GM12878 (cell line): ENCODE measurements around the gene YIF1A. TPM values are rescaled to one million over a fixed set of nuclear protein-coding genes. Genes with fewer than 3 reads are reported as not detected.

ENCODE experiments used
- ATAC-seq: fragments of 200-7000 bp; cut with Tn5 transposase; 3 replicates; pipeline ENCODE4 v1.9.1; 2020; ENCODE audit warnings: mild to moderate bottlenecking, moderate library complexity
- BruUV-seq: library from RNA; stranded (reverse); fragments of 400-500 nt; replicated peaks from 2 replicates; lab custom pipeline; 2021; lab: Mats Ljungman, UMichigan
- CTCF ChIA-PET: fragments of 300-600 bp; sonication (Branson Sonifier 250); formaldehyde crosslinking; extraction: SDS; loops from one replicate; lab custom pipeline; 2021; ENCODE audit warnings: inconsistent platforms; lab: Yijun Ruan, JAX
- POLR2A ChIA-PET: fragments of 350-600 bp; formaldehyde crosslinking; extraction: SDS; loops from one replicate; lab custom pipeline; 2021; ENCODE audit warnings: inconsistent platforms; lab: Charles Lee
- RAD21 ChIA-PET: fragments of 300-600 bp; sonication (Branson Sonifier 250); formaldehyde crosslinking; loops from one replicate; lab custom pipeline; 2023; ENCODE audit warnings: antibody characterized with exemption; ENCODE audit not compliant: unreplicated experiment; lab: Charles Lee
- SMC1A ChIA-PET: fragments of 300-600 bp; sonication (Branson Sonifier 250); formaldehyde crosslinking; loops from one replicate; lab custom pipeline; 2023; ENCODE audit not compliant: unreplicated experiment, uncharacterized antibody; lab: Charles Lee
- DNase-seq: peaks from one replicate; pipeline ENCODE4 v3.0.0-alpha.2; 2011; ENCODE audit warnings: low read depth, low spot score
- FAIRE-seq: peaks from 3 replicates; lab custom pipeline; 2011; peaks lifted over from hg19 to GRCh38; lab: Jason Lieb, UNC
- H2AFZ ChIP-seq: 2 replicates; pipeline ENCODE4 v1.6.0; 2011; ENCODE audit warnings: low read depth, low read length, control low read depth; ENCODE audit not compliant: control insufficient read depth
- H3K27ac ChIP-seq: 2 replicates; pipeline ENCODE4 v1.5.1; 2011; ENCODE audit warnings: control low read depth; ENCODE audit not compliant: control insufficient read depth, insufficient read depth
- H3K27me3 ChIP-seq, 2 experiments: replicated peaks in 1 of 2; 2 replicates each; pipeline versions ENCODE4 v1.6.0 to v1.6.1; 2011; ENCODE audit warnings: low read length in 1 of 2; ENCODE audit not compliant: control insufficient read depth in 2 of 2, insufficient read depth in 2 of 2
- H3K36me3 ChIP-seq, 2 experiments: 2 replicates each; pipeline ENCODE4 v1.5.1; 2011; ENCODE audit warnings: low read length in 1 of 2; ENCODE audit not compliant: control insufficient read depth in 2 of 2, insufficient read depth in 2 of 2
- H3K4me1 ChIP-seq: 2 replicates; pipeline ENCODE4 v1.6.1; 2011; ENCODE audit warnings: mild to moderate bottlenecking, low read length, moderate library complexity, mixed read lengths; ENCODE audit not compliant: control insufficient read depth, insufficient read depth
- H3K4me2 ChIP-seq: 2 replicates; pipeline ENCODE4 v1.6.0; 2011; ENCODE audit warnings: control low read depth; ENCODE audit not compliant: control insufficient read depth, insufficient read depth
- H3K4me3 ChIP-seq: fragments of 200-600 bp; sonication (generic); 2 replicates; pipeline ENCODE4 v1.5.1; 2016
- H3K79me2 ChIP-seq: 2 replicates; pipeline ENCODE4 v1.6.0; 2011; ENCODE audit warnings: low read length; ENCODE audit not compliant: control insufficient read depth, insufficient read depth
- H3K9ac ChIP-seq: 2 replicates; pipeline ENCODE4 v1.8.0; 2011; ENCODE audit warnings: low read length, control low read depth, mixed read lengths; ENCODE audit not compliant: control insufficient read depth, insufficient read depth
- H3K9me3 ChIP-seq: replicated peaks from 3 replicates; pipeline ENCODE4 v1.5.1; 2011; ENCODE audit warnings: mild to moderate bottlenecking, low read length; ENCODE audit not compliant: control insufficient read depth, insufficient read depth
- H4K20me1 ChIP-seq: 2 replicates; pipeline ENCODE4 v1.6.0; 2011; ENCODE audit not compliant: control insufficient read depth, insufficient read depth
- CBFB ChIP-seq: IDR thresholded peaks from 2 replicates; pipeline ENCODE4 v1.6.1; 2016; ENCODE audit warnings: antibody characterized with exemption, low read depth
- CREB1 ChIP-seq: IDR thresholded peaks from 2 replicates; pipeline ENCODE4 v1.6.1; 2012; ENCODE audit warnings: low read depth, mild to moderate bottlenecking, inconsistent platforms
- ETV6 ChIP-seq, 2 experiments: fragments of 450-650 bp in 1 of 2; IDR thresholded peaks in 1 of 2; conservative IDR thresholded peaks in 1 of 2; 2 replicates each; pipeline ENCODE4 v1.6.1; 2014; ENCODE audit warnings: antibody characterized with exemption in 1 of 2, borderline replicate concordance in 1 of 2, low read depth in 1 of 2, mild to moderate bottlenecking in 1 of 2, moderate library complexity in 1 of 2
- FOXK2 ChIP-seq: fragments of 450-650 bp; IDR thresholded peaks from 2 replicates; pipeline ENCODE4 v1.6.1; 2017; ENCODE audit warnings: mild to moderate bottlenecking, moderate library complexity
- GABPA ChIP-seq: IDR thresholded peaks from 2 replicates; pipeline ENCODE4 v1.6.1; 2014; ENCODE audit warnings: antibody characterized with exemption, low read depth, mild to moderate bottlenecking, inconsistent platforms
- JUND ChIP-seq: IDR thresholded peaks from 2 replicates; pipeline ENCODE4 v1.6.1; 2012; ENCODE audit warnings: low read depth, mild to moderate bottlenecking, low read length, improper control_type of control experiment, moderate library complexity
- MXI1 ChIP-seq: fragments of 150-350 bp; IDR thresholded peaks from 2 replicates; pipeline ENCODE4 v1.6.1; 2011; ENCODE audit warnings: low read depth, mild to moderate bottlenecking, inconsistent platforms, low read length, improper control_type of control experiment
- NBN ChIP-seq: fragments of 450-650 bp; IDR thresholded peaks from 2 replicates; pipeline ENCODE4 v1.6.1; 2016
- NFIC ChIP-seq: IDR thresholded peaks from 2 replicates; pipeline ENCODE4 v1.6.1; 2012; ENCODE audit warnings: low read depth, mild to moderate bottlenecking, inconsistent platforms, low read length, moderate library complexity
- NFYB ChIP-seq: IDR thresholded peaks from 2 replicates; pipeline ENCODE4 v1.6.1; 2011; ENCODE audit warnings: low read depth, mild to moderate bottlenecking, low read length, improper control_type of control experiment, moderate library complexity; ENCODE audit not compliant: insufficient read depth
- NR2C1 ChIP-seq: fragments of 450-650 bp; IDR thresholded peaks from 2 replicates; pipeline ENCODE4 v1.6.1; 2017; ENCODE audit warnings: antibody characterized with exemption, mild to moderate bottlenecking, moderate library complexity
- RB1 ChIP-seq: fragments of 450-650 bp; formaldehyde crosslinking; IDR thresholded peaks from 2 replicates; pipeline ENCODE4 v1.6.1; 2017; ENCODE audit warnings: mild to moderate bottlenecking, borderline replicate concordance
- RFX5 ChIP-seq: IDR thresholded peaks from 2 replicates; pipeline ENCODE4 v1.6.1; 2011; ENCODE audit warnings: low read depth, low read length, improper control_type of control experiment
- SMAD1 ChIP-seq: fragments of 450-650 bp; IDR thresholded peaks from 2 replicates; pipeline ENCODE4 v1.6.1; 2018; ENCODE audit warnings: mild to moderate bottlenecking, low read depth; ENCODE audit not compliant: partially characterized antibody
- TARDBP ChIP-seq: IDR thresholded peaks from 2 replicates; pipeline ENCODE4 v1.6.1; 2016; ENCODE audit warnings: borderline replicate concordance
- TBL1XR1 ChIP-seq: IDR thresholded peaks from 2 replicates; pipeline ENCODE4 v1.6.1; 2012; ENCODE audit warnings: low read depth, low read length, improper control_type of control experiment
- ZNF24 ChIP-seq: fragments of 450-650 bp; IDR thresholded peaks from 2 replicates; pipeline ENCODE4 v1.6.1; 2017; ENCODE audit warnings: antibody characterized with exemption, mild to moderate bottlenecking
- WGBS: methylation state at CpG from one replicate; pipeline ENCODE4 v1.1.6; 2016; ENCODE audit warnings: low lambda C conversion rate; ENCODE audit not compliant: insufficient replicate concordance, insufficient coverage; ENCODE audit errors: missing lambda C conversion rate; 5-methylcytosine and 5-hydroxymethylcytosine counted together
- in situ Hi-C: fragments of 300-500 bp; cut with MboI; formaldehyde crosslinking; loops from 9 replicates; pipeline ENCODE4 v1.14.3; 2018; ENCODE audit warnings: mixed read lengths
- intact Hi-C: fragments of 100-400 bp; cut with micrococcal nuclease; formaldehyde crosslinking; loops from one replicate; pipeline ENCODE4 v1.14.2; 2022; ENCODE audit not compliant: unreplicated experiment
- polyA plus RNA-seq, 11 experiments: library from polyadenylated mRNA; depleted of rRNA in 4 of 11; unstranded in 6 of 11; stranded (reverse) in 5 of 11; fragments of >200 nt; fragmentation: Nextera tagmentation in 4 of 11; fragmentation: Illumina TruSeq in 1 of 11; extraction: Ambion mirVana in 4 of 11; extraction: Trizol in 1 of 11; gene quantifications; 1 replicate in 1 of 11; 2 replicates in 10 of 11; pipeline versions ENCODE4 v1.2.1 to v1.2.3, GENCODE V29; 2011 to 2016; ENCODE audit warnings: inconsistent platforms in 2 of 11, missing spikeins in 2 of 11, low read depth in 1 of 11
- total RNA-seq, 4 experiments: library from RNA; depleted of rRNA in 3 of 4; stranded (reverse); fragments of >200 nt in 3 of 4; fragmentation: Illumina TruSeq in 1 of 4; extraction: Trizol in 1 of 4; gene quantifications; 2 replicates each; pipeline versions ENCODE4 v1.2.1 to v1.2.3, GENCODE V29; 2013 to 2021

YIF1A gene
- total and polyA plus RNA-seq, 10 of the 15 experiments (the other 5 are each of a cell fraction or from before 2014, with no cell fraction given), result 6.6 to 128 (median 71.7) TPM

GRCh38 chr11:66237867-66238266 is 51.1 kb downstream of the YIF1A start:
- Histone ChIP-seq H3K9ac (no peak overlapping the region), H3K79me2 (no peaks in the 10 kb centered on the region), H3K36me3 (peaks cover 11 to 29% of the 10 kb centered on the region in 2 experiments), H3K9me3 (no peaks in the 10 kb centered on the region), H4K20me1 (no peaks in the 10 kb centered on the region), H3K27ac (no peak overlapping the region), H3K4me3 (no peak overlapping the region), H2AFZ (no peak overlapping the region), H3K4me2 (no peak overlapping the region), H3K27me3 (no peaks in the 10 kb centered on the region), H3K4me1 (no peaks in the 10 kb centered on the region)
- TF ChIP-seq JUND (no peak), NFIC (no peak), TBL1XR1 (no peak), CREB1 (no peak), FOXK2 (no peak), TARDBP (no peak), NR2C1 (no peak)
- BruUV-seq, result no TSS peak
- POLR2A ChIA-PET, result interaction anchor here (1.0 kb wide), 1 partner anchor 14 kb away, joined by 3 read pairs; no protein-coding TSS in a partner anchor
- DNase-seq (no peak), FAIRE-seq (no peak), ATAC-seq (no peak)
- WGBS, result 98% methylated on average over 6 of the region's 6 CpGs
- intact Hi-C loops, result no loop called here
- CTCF ChIA-PET, result interaction anchor here (2.4 kb wide), 1 partner anchor 15 kb away, joined by 8 read pairs; no protein-coding TSS in a partner anchor
- SMC1A ChIA-PET, result interaction anchor here (0.7 to 1.2 kb wide), 2 partner anchors 12 to 573 kb away, joined by 3 read pairs; no protein-coding TSS in a partner anchor
- in situ Hi-C loops, result no loop called here
- RAD21 ChIA-PET, result no interaction called here

DNA sequence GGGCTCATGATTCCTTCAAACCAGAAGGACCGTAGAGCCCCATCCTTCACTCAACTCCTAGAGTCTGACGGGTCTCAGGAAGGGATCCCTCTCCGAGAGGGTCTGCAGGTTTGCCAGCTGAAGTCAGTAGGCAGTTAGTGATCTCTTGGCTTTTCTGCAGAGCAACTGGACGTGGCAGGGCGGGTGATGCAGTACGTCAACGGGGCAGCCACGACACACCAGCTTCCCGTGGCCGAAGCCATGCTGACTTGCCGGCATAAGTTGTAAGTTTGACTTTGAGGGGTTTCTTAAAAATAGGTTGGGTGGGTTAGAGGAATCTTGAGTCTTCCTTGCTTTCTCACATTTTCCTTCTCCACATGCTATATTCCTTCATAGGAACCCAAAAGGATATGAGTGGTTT is 53.8 kb downstream of the YIF1A start:
- RAD21 ChIA-PET, result no interaction called here
- in situ Hi-C loops (no loop called here), intact Hi-C loops (no loop called here)
- BruUV-seq, result no TSS peak
- FAIRE-seq (no peak), ATAC-seq (no peak), DNase-seq (no peak)
- peaks cover 15 to 28% of the 10 kb centered on the region in 2 experiments for H3K36me3 ChIP-seq
- H3K9me3 ChIP-seq, result no peaks in the 10 kb centered on the region
- CTCF ChIA-PET, result interaction anchor here (1.0 kb wide), 1 partner anchor 13 kb away, joined by 5 read pairs; no protein-coding TSS in a partner anchor
- no peaks in the 10 kb centered on the region for H3K4me1 ChIP-seq
- POLR2A ChIA-PET, result no interaction called here
- no peak overlapping the region for H2AFZ ChIP-seq
- SMC1A ChIA-PET, result interaction anchor here (0.7 kb wide), 1 partner anchor 75 kb away, joined by 3 read pairs; no protein-coding TSS in a partner anchor
- no peaks in the 10 kb centered on the region for H4K20me1 ChIP-seq
- H3K27me3 ChIP-seq, result no peaks in the 10 kb centered on the region
- H3K4me3 ChIP-seq, result no peak overlapping the region
- H3K9ac ChIP-seq, result no peak overlapping the region
- no peaks in the 10 kb centered on the region for H3K79me2 ChIP-seq
- no peak overlapping the region for H3K27ac ChIP-seq
- no peak overlapping the region for H3K4me2 ChIP-seq
- 96% methylated on average over 11 of the region's 11 CpGs for WGBS
- no peak for TF ChIP-seq MXI1
- no peak for TF ChIP-seq RFX5
- TF ChIP-seq ZNF24, result no peak
- no peak for TF ChIP-seq RB1
- no peak for TF ChIP-seq SMAD1
- TF ChIP-seq NFYB, result no peak
- no peak for TF ChIP-seq NBN
- TF ChIP-seq CBFB, result no peak
- no peak for TF ChIP-seq GABPA
- no peak for TF ChIP-seq ETV6 (conservative IDR thresholded peaks at IDR 0.05 in 1 of 2, IDR thresholded peaks at IDR 0.05 in 1 of 2; ENCODE audit: borderline replicate concordance in 1 of 2, low read depth in 1 of 2)
